H1 (cell line): Measurements from ENCODE around the gene GRID1. TPM values are rescaled to one million over a fixed set of nuclear protein-coding genes. Genes with fewer than 3 reads are reported as not detected.

Experiments
- HDAC2 ChIP-seq, 2 experiments: fragments of 300-600 bp in 1 of 2; sonication (generic) in 1 of 2; IDR thresholded peaks; 2 replicates each; pipeline ENCODE4 v1.6.1; 2011 to 2012; ENCODE audit warnings: low read depth in 2 of 2, low read length in 2 of 2, mild to moderate bottlenecking in 2 of 2, moderate library complexity in 2 of 2, borderline replicate concordance in 1 of 2, inconsistent platforms in 1 of 2
- RNF2 ChIP-seq: fragments of 200-900, 300-1000 bp; sonication (generic); IDR thresholded peaks from 2 replicates; pipeline ENCODE4 v1.7.1; 2016; ENCODE audit warnings: borderline replicate concordance, low read depth, mild to moderate bottlenecking, antibody characterized with exemption, low read length; ENCODE audit not compliant: poor library complexity, severe bottlenecking; ENCODE audit errors: missing control alignments
- polyA plus RNA-seq, 7 experiments: library from polyadenylated mRNA; depleted of rRNA in 3 of 7; stranded (reverse) in 5 of 7; unstranded in 2 of 7; fragments of >200 nt in 5 of 7; fragments of 200-250 nt in 2 of 7; gene quantifications; 1 replicate in 5 of 7; 2 replicates in 1 of 7; 4 replicates in 1 of 7; pipeline versions ENCODE4 v1.2.1 to v1.2.3, GENCODE V29; 2011 to 2013; ENCODE audit warnings: missing spikeins in 2 of 7, mixed read lengths in 2 of 7
- total RNA-seq: library from RNA; stranded (reverse); fragmentation: NEBNext Ultra II Directional; extraction: Animal tissue kit (Norgen Biotek cat#: 25700); gene quantifications from 2 replicates; pipeline ENCODE4 v1.2.1, GENCODE V29; 2021

Gene GRID1
- total and polyA plus RNA-seq, 2 of the 8 experiments (the other 6 are each of a cell fraction or from before 2014, with no cell fraction given) = 0.22 to 0.30 TPM

DNA sequence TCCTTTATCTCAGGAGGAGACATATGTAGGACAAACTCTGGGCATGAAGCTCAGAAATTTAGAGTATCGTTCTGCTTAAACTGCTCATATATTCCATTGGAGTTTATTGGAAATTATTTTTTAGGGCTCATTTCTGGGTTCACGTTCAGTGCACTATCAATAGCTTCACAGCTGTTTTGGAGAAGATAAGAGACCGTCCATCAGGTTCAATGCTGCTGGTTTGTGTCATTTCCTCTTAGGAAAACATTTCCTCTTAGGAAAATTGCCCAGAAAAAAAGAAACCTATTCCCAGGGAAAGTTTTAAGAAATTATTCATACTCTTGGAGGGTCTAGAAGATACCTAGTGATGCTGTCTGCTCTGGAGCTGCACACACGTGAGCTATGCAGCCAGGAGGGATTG is 691.7 kb downstream of the GRID1 start (continued):
- TF ChIP-seq HDAC2 (IDR thresholded peaks at IDR 0.05; ENCODE audit: borderline replicate concordance in 1 of 2, low read depth in 2 of 2, low read length in 2 of 2) (no peak), RNF2 (no peak)
